LNCaP clone FGC (cell line): Measurements from ENCODE around the gene ZNF211.
A peak's percentile ranks its signal among the peaks of the same experiment; 100 is the strongest.

ENCODE experiments used
- DNase-seq: peaks from one replicate; pipeline ENCODE4 v3.0.0-alpha.2; 2011; ENCODE audit warnings: low read depth
- H3K4me3 ChIP-seq: 2 replicates; pipeline ENCODE4 v1.5.1; 2011; ENCODE audit warnings: mild to moderate bottlenecking, low read depth, low read length, control low read depth
- TF ChIP-seq, protein P1 (sequence below): IDR thresholded peaks from 2 replicates; pipeline ENCODE4 v1.5.1; 2012; ENCODE audit warnings: mild to moderate bottlenecking; ENCODE audit not compliant: control insufficient read depth, insufficient read depth; ENCODE audit errors: extremely low read depth

The ZNF211 gene

DNA sequence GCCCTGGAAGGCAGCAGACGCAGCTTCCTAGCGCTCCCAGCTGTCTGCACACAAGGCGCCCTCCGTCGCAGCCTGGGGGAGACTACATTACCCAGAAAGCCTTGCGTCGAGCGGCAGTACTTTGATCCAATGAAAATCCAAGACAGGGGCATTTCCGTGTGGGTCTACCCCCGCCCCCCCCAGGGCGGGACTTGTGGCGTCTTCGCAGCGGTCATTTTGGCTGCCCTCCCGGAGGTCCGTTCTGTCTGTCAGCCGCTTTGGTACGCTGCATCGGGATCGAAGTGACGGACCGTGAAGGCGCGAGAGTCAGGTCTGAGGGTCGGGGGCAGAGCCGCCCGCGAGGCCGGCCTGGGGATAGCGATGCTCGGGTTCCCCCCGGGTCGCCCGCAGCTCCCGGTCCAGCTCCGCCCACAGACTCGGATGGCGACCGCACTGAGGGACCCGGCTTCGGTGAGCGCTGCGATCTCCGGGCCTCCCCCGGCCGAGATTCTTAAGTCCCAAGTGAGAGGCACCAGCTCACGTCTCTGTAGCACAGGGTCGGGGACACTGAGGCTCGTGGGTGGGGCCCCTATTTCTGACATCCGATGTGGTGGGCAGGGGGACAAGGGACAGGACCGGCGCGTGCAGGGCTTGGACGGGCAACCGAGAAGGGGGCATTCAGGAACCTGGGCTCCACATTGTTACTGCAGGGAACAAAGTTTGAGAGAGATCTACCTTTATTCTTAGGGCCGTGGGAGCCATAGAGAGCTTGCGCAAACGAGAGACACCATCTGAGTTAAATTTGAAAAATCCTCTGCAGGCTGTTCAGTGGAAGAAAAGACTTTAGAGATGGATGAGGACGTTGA lies at the start of gene ZNF211:
TSS of gene ZNF211 (plus strand) at position 182 of the 845 bp plus-strand sequence. CDS start at position 361, 179 bp downstream.
- TF ChIP-seq, protein P1, sequence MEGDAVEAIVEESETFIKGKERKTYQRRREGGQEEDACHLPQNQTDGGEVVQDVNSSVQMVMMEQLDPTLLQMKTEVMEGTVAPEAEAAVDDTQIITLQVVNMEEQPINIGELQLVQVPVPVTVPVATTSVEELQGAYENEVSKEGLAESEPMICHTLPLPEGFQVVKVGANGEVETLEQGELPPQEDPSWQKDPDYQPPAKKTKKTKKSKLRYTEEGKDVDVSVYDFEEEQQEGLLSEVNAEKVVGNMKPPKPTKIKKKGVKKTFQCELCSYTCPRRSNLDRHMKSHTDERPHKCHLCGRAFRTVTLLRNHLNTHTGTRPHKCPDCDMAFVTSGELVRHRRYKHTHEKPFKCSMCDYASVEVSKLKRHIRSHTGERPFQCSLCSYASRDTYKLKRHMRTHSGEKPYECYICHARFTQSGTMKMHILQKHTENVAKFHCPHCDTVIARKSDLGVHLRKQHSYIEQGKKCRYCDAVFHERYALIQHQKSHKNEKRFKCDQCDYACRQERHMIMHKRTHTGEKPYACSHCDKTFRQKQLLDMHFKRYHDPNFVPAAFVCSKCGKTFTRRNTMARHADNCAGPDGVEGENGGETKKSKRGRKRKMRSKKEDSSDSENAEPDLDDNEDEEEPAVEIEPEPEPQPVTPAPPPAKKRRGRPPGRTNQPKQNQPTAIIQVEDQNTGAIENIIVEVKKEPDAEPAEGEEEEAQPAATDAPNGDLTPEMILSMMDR = no peak
- H3K4me3 ChIP-seq = peak within 1 kb of the TSS; percentile 85
- DNase-seq = peak; percentile 80

DNA sequence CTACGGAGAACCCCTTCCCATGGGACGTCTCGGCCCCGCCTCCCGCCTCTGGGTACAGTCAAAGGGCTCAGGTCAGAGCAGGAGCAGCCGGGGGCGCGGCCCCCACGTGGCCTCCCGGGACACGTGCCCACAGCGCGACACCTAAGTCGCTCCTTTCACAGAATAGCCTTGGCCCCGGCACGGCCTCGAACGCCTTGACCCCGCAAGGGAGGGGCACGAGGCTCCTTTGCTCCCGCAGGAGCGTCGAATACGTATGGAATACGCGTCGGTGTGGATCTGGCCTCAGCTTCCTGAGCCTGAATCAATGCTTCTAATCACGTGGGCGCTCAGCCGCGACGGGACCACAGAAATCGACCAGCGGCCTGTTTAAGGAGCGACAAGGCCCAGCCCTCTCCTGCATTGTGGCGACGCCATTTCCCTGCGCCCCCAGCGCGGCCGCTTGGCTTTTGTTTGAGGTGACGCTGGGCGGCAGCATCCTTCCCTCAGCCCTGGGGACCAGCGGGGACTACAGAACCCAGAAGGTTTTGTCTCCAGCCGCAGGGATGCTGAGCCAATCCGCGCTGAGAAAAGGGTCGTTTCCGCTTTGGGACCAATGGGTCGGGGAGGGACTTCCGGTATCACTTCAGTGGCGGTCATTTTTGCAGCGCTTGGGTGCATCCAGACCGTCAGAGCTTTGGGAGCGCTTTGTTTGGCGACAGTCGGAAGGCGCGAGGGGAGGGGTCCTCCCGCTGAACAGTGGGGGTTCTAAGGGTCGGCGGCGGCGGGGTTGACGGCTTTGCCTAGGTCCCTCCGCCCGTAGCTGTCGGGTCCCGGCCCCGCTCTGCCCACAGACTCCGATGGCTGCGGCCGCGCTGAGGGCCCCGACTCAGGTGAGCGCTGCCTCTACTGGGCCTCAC lies 49.2 kb upstream of the ZNF211 start, which contains the start of gene ZIK1:
TSS of gene ZIK1 (plus strand) at position 625 of the 896 bp plus-strand sequence. CDS start at position 837, 212 bp downstream.
- H3K4me3 ChIP-seq = peak within 1 kb of the TSS; percentile 79
- TF ChIP-seq, protein P1 = peak; percentile 38; the same call in 1 of the 2 replicates
- peak; percentile 86 for DNase-seq

DNA sequence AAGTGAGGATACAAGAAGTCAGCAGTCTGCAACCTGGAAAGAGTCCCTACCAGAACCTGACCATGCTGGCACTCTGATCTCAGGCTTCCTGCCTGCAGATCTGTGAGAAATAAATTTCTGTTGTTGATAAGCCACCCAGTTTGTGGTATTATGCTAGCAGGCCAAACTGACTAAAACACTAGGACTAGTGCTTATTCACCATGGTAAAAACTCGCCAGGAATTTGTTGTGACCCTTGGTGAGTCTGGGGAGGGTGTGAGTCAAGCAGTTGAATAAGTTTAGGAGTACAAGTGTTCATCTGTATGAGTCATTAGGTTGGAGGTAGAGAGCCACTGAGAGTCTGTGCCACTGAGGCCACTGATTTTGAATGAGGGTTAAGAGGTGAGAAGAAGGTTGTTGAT lies 45.4 kb upstream of the ZNF211 start:
- TF ChIP-seq, protein P1 = no peak
- H3K4me3 ChIP-seq = no peak overlapping the region
- no peak for DNase-seq

DNA sequence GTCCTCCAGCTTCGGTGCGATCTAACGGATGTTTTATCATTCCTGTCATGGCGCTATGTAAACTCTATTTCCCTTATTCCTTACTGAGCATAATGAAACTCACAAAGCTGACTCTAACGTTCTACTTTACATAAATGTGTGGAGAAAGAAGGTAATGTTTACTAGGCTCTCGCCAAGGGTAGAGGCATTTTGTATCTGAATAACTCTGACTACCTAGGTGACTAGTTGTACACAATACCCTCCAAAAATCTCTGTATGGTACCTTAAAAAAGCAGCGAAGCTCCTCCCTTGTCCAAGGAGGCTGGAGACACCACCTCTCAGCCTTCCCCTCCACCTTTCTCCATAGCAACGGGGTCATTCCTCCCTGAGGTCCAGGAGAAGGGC lies 33.6 kb upstream of the ZNF211 start:
- TF ChIP-seq, protein P1 = no peak
- H3K4me3 ChIP-seq = peak overlapping the region; percentile 97
- DNase-seq = no peak

DNA sequence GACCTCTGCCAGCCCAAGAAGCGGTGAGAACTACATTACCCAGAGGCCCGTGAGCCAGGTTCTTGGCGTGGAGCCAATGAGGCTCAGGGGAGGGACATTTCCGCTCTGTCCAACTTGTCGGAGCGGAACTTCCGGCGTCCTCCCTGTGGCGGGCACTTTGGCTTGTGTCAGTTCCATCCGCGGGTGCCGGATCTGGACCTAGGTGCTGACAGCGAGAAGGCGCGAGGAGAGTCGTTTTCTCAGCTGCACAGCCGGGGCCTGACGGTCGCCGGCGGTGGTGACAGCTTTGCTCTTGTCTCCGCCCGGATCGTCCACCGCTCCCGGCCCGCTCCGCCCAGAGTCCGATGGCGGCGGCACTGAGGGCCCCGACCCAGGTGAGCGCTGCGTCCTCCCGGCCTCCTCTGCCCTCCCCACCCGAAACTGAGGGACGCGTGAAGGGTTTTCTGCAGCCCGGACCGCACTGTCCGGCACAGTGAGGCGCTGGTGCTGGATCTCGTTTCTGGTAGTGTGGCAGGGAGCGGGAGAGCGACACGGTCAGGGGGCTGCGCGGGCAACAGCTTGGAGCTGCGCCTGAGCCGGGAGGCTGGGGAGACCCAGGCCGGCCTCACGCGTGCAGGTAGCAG lies 33.1 kb upstream of the ZNF211 start, which contains the start of gene ZNF530:
TSS of gene ZNF530 (plus strand) at position 125 of the 623 bp plus-strand sequence. CDS start 4,461 bp downstream, outside the sequence.
- H3K4me3 ChIP-seq = peak within 1 kb of the TSS; percentile 97
- peak; percentile 89 for DNase-seq
- TF ChIP-seq, protein P1 = no peak

DNA sequence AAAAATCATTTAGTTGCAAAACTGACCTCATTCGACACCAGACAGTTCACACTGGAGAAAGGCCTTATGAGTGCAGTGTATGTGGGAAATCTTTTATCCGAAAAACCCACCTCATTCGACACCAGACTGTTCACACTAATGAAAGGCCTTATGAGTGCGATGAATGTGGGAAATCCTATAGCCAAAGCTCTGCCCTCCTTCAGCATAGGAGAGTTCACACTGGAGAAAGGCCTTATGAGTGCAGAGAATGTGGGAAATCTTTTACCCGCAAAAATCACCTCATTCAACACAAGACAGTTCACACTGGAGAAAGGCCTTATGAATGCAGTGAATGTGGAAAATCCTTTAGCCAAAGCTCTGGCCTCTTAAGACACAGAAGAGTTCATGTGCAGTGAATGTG lies 26.0 kb upstream of the ZNF211 start:
- DNase-seq = no peak
- no peak overlapping the region for H3K4me3 ChIP-seq
- TF ChIP-seq, protein P1 = no peak
